GM12891 (cell line): ENCODE results near the gene KHK.

ENCODE experiments used
- POLR2A ChIP-seq: IDR thresholded peaks from 2 replicates; pipeline ENCODE4 v1.6.1; 2011; ENCODE audit warnings: low read depth, low read length, control low read depth
- POLR2AphosphoS5 ChIP-seq: IDR thresholded peaks from 2 replicates; pipeline ENCODE4 v1.6.1; 2011; ENCODE audit warnings: low read depth, low read length, control low read depth

- no peak for TF ChIP-seq POLR2A
- no peak for TF ChIP-seq POLR2AphosphoS5
Observed at GRCh38 chr2:27039426-27039825, 47.1 kb upstream of the KHK start.
